Activated T-helper 1 cell treated with anti-CD3 and anti-CD28 coated beads, Interleukin-12 subunit alpha, Interleukin-12 subunit beta, Interleukin-2, Interleukin-4 antibody, amounts not matched to agents 30 ng/mL and 10 ng/mL and 1 ng/mL, durations not matched to agents 14 hours and 24 hours and 36 hours (primary cell): ENCODE data around the gene ATOSB. TPM values are rescaled to one million over a fixed set of nuclear protein-coding genes. Genes with fewer than 3 reads are reported as not detected.

ENCODE experiments used
- DNase-seq: peaks from one replicate; pipeline ENCODE4 v3.0.0; 2021; ENCODE audit warnings: low spot score
- H3K27ac Mint-ChIP-seq: one replicate; pipeline ENCODE4 v1.8.0; 2021; ENCODE audit warnings: mild to moderate bottlenecking, mixed read lengths
- H3K27me3 Mint-ChIP-seq: one replicate; pipeline ENCODE4 v1.8.0; 2022; ENCODE audit warnings: mild to moderate bottlenecking, moderate library complexity, mixed read lengths; ENCODE audit not compliant: insufficient read depth
- H3K36me3 Mint-ChIP-seq: one replicate; pipeline ENCODE4 v1.8.0; 2021; ENCODE audit warnings: low read depth, mixed read lengths
- H3K4me1 Mint-ChIP-seq: one replicate; pipeline ENCODE4 v1.8.0; 2021; ENCODE audit warnings: low read depth, mixed read lengths
- H3K4me3 Mint-ChIP-seq: one replicate; pipeline ENCODE4 v1.8.0; 2021; ENCODE audit warnings: mild to moderate bottlenecking, moderate library complexity, mixed read lengths
- H3K9me3 Mint-ChIP-seq: one replicate; pipeline ENCODE4 v1.8.0; 2021; ENCODE audit warnings: mixed read lengths
- intact Hi-C: fragments of 100-400 bp; cut with micrococcal nuclease; formaldehyde crosslinking; loops from one replicate; pipeline ENCODE4 v1.15.1; 2024
- total RNA-seq: library from RNA; stranded (reverse); gene quantifications from 2 replicates; pipeline ENCODE4 v1.2.3, GENCODE V29; 2022

ATOSB gene
- total RNA-seq, 1 donor from 2014 or later = 5.4 TPM

DNA sequence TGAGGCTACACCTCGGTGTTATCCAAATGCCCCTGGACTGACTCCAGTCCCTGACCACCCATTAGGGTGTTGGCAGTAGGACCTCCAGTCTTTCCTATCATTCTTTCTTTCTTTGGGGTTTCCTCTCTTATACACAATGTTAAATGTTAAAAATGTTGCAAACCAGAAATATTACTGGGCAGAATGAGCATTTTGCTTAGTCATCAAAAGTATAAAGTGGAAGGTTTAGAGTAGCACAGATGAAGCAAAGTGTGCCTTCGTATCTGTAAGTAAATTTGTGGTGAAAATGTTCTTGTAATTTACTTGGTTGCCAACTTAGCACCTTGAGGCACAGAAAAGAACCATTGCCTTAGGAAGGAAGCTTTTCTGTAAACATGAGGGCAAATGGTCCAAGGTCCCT is 24.4 kb upstream of the ATOSB start:
- Mint-ChIP-seq H3K4me1 (no peaks in the 10 kb centered on the region), H3K36me3 (no peaks in the 10 kb centered on the region), H3K9me3 (peaks cover 20% of the 10 kb centered on the region), H3K27me3 (no peaks in the 10 kb centered on the region), H3K27ac (no peak overlapping the region), H3K4me3 (no peak overlapping the region)
- no peak for DNase-seq
- intact Hi-C loops = no loop called here

- H3K4me1 Mint-ChIP-seq = no peaks in the 10 kb centered on the region
- no peak for DNase-seq
- H3K27ac Mint-ChIP-seq = no peak overlapping the region
- intact Hi-C loops = no loop called here
- no peaks in the 10 kb centered on the region for H3K27me3 Mint-ChIP-seq
- H3K36me3 Mint-ChIP-seq = no peaks in the 10 kb centered on the region
- peaks cover 10% of the 10 kb centered on the region for H3K9me3 Mint-ChIP-seq
- H3K4me3 Mint-ChIP-seq = no peak overlapping the region
Observed at GRCh38 chr9:35136866-35137265, 21.2 kb upstream of the ATOSB start.

GRCh38 chr9:35135988-35136387 is 20.3 kb upstream of the ATOSB start:
- Mint-ChIP-seq H3K36me3 (no peaks in the 10 kb centered on the region), H3K27ac (no peak overlapping the region), H3K9me3 (peaks cover 10% of the 10 kb centered on the region), H3K4me3 (no peak overlapping the region), H3K27me3 (no peaks in the 10 kb centered on the region), H3K4me1 (no peaks in the 10 kb centered on the region)
- DNase-seq = no peak
- intact Hi-C loops = no loop called here

GRCh38 chr9:35134920-35135319 is 19.3 kb upstream of the ATOSB start:
- no peak for DNase-seq
- Mint-ChIP-seq H3K36me3 (no peaks in the 10 kb centered on the region), H3K4me3 (no peak overlapping the region), H3K27me3 (no peaks in the 10 kb centered on the region), H3K9me3 (no peaks in the 10 kb centered on the region), H3K4me1 (no peaks in the 10 kb centered on the region), H3K27ac (no peak overlapping the region)
- intact Hi-C loops = no loop called here

DNA sequence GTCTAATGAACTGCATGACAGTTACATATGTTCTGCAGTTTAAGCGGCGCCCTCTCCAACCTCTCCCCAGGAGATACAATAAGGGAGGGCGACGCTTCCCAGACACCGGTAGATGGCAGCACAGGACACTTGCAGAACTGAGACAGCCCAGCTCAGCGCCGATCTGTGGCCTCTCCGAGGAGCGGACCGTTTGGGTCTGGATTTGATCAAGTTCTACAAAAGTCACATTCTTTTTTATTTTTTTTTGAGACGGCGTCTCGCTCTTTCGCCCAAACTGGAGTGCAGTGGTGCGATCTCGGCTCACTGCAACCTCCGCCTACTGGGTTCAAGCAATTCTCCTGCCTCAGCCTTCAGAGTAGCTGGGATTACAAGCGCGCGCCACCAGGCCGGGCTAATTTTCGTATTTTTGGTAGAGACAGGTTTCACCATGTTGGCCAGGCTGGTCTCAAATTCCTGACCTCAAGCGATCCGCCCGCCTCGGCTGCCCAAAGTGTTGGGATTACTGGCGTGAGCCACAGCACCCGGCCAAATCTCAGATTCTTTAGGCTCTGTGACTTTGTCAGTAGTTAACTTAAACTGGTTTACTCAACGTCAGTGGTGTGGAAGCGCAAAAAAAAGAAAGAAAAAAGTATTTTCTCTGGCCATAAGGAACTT is 1.4 kb upstream of the ATOSB start:
- H3K36me3 Mint-ChIP-seq = peaks cover 5% of the 10 kb centered on the region
- intact Hi-C loops = loop anchor here (1.0 to 10.0 kb wide), 16 partner anchors 14 to 1138 kb away; partner anchors contain the start of genes ENHO, FAM221B, FANCG and GNE
- H3K27me3 Mint-ChIP-seq = peaks cover 4% of the 10 kb centered on the region
- peaks cover 45% of the 10 kb centered on the region for H3K4me1 Mint-ChIP-seq
- no peaks in the 10 kb centered on the region for H3K9me3 Mint-ChIP-seq
- peak; percentile 83 for DNase-seq
- peak overlapping the region; percentile 94 for H3K4me3 Mint-ChIP-seq
- H3K27ac Mint-ChIP-seq = peak overlapping the region; percentile 93

DNA sequence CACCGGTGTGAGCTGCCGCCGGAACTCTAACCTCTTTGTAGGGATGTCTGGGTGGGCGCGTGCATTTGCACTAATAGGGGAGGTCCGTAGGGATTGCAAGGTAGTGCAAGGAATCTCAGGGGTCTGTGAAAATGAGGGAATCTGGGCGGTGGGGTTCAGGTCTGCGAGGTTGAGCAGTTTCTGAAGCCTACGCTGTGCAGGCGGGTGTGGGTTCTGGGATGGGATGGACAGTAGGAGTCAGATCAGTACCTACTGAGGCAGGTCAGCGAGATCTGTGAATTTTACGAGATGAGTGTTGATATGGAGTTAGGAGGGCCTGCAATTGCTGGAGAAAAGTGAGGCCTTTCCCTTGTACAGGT is 856 bp upstream of the ATOSB start:
- H3K27me3 Mint-ChIP-seq = peaks cover 4% of the 10 kb centered on the region
- peak overlapping the region; percentile 93 for H3K27ac Mint-ChIP-seq
- H3K4me3 Mint-ChIP-seq = peak overlapping the region; percentile 94
- no peaks in the 10 kb centered on the region for H3K9me3 Mint-ChIP-seq
- DNase-seq = no peak
- intact Hi-C loops = loop anchor here (1.0 to 10.0 kb wide), 16 partner anchors 13 to 1138 kb away; partner anchors contain the start of genes ENHO, FAM221B, FANCG and GNE
- H3K36me3 Mint-ChIP-seq = peaks cover 5% of the 10 kb centered on the region
- H3K4me1 Mint-ChIP-seq = peaks cover 50% of the 10 kb centered on the region

DNA sequence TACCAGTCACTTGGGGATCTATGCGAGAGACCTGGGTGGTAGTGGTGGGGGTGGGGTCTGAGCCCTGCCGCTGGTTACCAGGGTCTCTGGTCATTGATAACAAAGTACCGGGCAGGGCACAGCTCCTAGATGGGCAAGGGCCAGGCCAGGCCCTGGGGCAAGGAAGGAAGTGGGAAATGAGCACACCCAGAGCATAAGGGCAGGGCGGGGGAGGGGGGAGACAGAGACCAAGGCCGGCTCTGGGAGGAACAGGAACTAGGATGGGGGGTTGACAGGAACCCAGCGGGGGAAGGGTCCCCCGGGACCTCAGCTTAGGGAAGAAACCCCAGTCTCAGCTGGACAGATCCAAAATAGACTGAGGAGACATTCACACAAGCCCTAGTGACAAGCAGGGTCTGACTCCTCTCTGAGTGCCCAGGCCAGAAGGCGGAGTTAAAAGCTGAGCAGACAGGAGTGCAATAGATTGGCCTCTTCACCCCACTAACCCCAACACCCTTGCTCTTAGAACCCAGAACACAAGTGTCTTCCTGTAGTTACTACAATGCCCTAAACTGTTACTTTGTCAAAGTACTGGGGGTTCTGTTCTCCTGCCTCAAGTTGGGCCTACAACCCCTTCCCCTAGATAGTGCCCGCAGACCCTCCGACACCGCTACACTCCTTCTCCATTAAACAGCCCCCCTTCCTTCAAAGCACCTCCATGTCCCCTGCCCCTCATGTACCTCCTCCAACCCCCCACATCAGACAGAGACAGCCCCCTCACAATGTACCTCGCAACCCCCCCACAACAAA is 628 bp downstream of the ATOSB start:
- no peaks in the 10 kb centered on the region for H3K9me3 Mint-ChIP-seq

DNA sequence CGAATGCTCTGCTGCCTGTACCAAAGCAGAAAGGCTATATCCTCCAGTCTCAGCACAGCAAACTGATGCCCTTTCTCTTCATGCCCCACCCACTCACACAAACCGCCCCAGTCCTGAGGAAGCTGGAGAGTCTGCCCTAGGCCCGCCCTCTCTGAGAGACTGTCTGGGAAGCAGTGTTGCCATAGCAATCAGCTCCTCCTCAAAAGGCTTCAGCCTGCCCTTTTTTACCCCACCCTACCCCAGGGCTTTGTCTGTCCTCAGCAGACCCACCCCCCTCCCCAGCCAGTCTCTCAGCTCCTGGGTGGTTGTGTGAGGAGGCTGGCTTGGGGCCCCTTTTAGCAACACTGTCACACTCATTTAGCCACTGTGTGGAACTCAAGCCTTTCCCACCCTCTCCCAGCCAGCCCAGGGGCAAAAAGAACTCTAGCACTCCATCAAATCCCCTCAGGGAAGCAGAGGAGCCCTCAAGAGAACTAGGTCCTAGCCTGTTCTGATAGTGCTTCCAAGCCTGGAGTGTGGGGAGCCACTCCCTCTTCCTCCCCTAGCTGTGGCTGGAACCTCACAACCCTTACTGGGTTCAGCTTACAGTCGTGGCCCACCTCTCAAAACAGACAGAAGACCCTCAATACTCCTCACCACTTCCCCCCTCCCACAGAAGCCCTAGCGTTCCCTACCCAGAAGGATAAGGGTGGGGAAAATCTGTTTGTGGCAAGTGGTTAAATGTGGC is 1.4 kb downstream of the ATOSB start:
- H3K4me3 Mint-ChIP-seq = peak overlapping the region; percentile 94
- intact Hi-C loops = loop anchor here (2.0 to 10.0 kb wide), 6 partner anchors 281 to 1141 kb away; partner anchors contain the start of genes ENHO, GBA2, GNE and MYORG
- peak; percentile 76 for DNase-seq
- peaks cover 7% of the 10 kb centered on the region for H3K36me3 Mint-ChIP-seq
- H3K4me1 Mint-ChIP-seq = peaks cover 67% of the 10 kb centered on the region
- peak overlapping the region; percentile 93 for H3K27ac Mint-ChIP-seq
- no peaks in the 10 kb centered on the region for H3K9me3 Mint-ChIP-seq
- H3K27me3 Mint-ChIP-seq = peaks cover 4% of the 10 kb centered on the region

More for the DNA sequence above, 628 bp downstream of the ATOSB start:
- Mint-ChIP-seq H3K4me3 (peak overlapping the region; percentile 94), H3K4me1 (peaks cover 59% of the 10 kb centered on the region), H3K27me3 (peaks cover 4% of the 10 kb centered on the region), H3K36me3 (peaks cover 5% of the 10 kb centered on the region), H3K27ac (peak overlapping the region; percentile 93)
- intact Hi-C loops = loop anchor here (1.0 to 10.0 kb wide), 10 partner anchors 162 to 1140 kb away; partner anchors contain the start of genes CREB3, ENHO, FAM221B and GBA2
- peak; percentile 44 for DNase-seq

- peaks cover 4% of the 10 kb centered on the region for H3K27me3 Mint-ChIP-seq
- H3K27ac Mint-ChIP-seq = peak overlapping the region; percentile 90
- peaks cover 67% of the 10 kb centered on the region for H3K4me1 Mint-ChIP-seq
- H3K36me3 Mint-ChIP-seq = peaks cover 9% of the 10 kb centered on the region
- intact Hi-C loops = loop anchor here (5.0 to 10.0 kb wide), 5 partner anchors 282 to 1142 kb away; partner anchors contain the start of genes ENHO, GBA2, GNE and RGP1
- peak overlapping the region; percentile 77 for H3K4me3 Mint-ChIP-seq
- no peak for DNase-seq
- H3K9me3 Mint-ChIP-seq = no peaks in the 10 kb centered on the region
Observed at GRCh38 chr9:35112257-35113020, 3.2 kb downstream of the ATOSB start.

DNA sequence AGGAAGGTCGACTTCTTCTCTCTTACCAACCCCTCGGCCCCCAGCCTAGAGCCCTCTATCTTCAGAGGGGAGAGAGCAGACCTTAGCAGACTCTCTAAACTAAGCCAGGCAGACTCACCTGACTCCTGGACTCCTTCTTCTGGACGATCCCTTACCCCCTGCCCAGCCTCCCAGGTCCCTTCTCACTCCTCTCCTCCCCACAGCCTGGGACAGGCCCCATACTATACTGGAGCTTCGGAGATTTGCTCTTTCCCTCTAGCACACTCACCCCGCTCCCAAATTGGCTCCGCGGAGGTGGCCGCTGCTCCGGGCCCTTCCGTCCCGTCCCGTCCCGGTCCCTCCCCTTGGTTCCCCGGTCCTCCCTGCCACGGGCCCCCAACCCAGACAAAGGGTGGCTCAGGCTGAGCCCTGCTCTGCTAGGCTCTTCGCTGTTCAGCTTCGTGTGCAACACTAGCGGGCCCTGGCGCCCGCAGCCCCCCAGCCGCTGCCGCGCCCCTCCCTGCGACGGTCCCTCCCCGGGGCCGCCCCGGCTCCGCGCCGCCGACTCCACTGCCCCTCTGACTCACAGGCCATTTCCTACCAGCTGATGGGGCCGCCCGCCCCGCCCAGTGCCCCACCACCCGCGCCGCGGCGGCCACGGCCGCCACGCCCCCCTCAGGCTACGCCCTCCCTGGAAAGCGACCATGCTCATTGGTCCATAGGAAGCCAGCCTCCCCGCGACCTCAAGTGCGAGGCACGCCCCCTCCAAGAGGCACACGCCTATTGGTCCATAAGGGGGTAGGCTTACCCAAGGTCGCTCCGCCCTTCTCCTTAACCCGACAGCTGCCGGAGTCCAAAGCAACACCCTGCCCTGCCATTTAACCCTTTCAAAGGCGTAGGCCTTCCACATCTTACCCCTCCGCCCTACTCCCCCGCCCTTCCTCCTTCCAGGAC is 4.4 kb downstream of the ATOSB start:
- intact Hi-C loops = loop anchor here (1.0 to 10.0 kb wide), 12 partner anchors 8 to 1144 kb away; partner anchors contain the start of genes CREB3, DNAJB5, ENHO and GBA2
- peaks cover 9% of the 10 kb centered on the region for H3K36me3 Mint-ChIP-seq
- no peaks in the 10 kb centered on the region for H3K9me3 Mint-ChIP-seq
- peak overlapping the region; percentile 90 for H3K27ac Mint-ChIP-seq
- H3K27me3 Mint-ChIP-seq = no peaks in the 10 kb centered on the region
- DNase-seq = peak; percentile 94
- peaks cover 61% of the 10 kb centered on the region for H3K4me1 Mint-ChIP-seq
- peak overlapping the region; percentile 77 for H3K4me3 Mint-ChIP-seq

- intact Hi-C loops = loop anchor here (5.0 to 10.0 kb wide), 5 partner anchors 284 to 1144 kb away; partner anchors contain the start of genes ENHO, GBA2, GNE and RGP1
- H3K9me3 Mint-ChIP-seq = no peaks in the 10 kb centered on the region
- peaks cover 17% of the 10 kb centered on the region for H3K36me3 Mint-ChIP-seq
- H3K4me1 Mint-ChIP-seq = peaks cover 52% of the 10 kb centered on the region
- DNase-seq = no peak
- H3K27ac Mint-ChIP-seq = peak overlapping the region; percentile 29
- no peaks in the 10 kb centered on the region for H3K27me3 Mint-ChIP-seq
- peak overlapping the region; percentile 77 for H3K4me3 Mint-ChIP-seq
Observed at GRCh38 chr9:35110327-35110761, 5.3 kb downstream of the ATOSB start.
